GM23338 (cell line): Measurements from ENCODE around the gene SBF1.

Experiments
- EZH2 ChIP-seq: fragments of 200-600 bp; sonication (generic); IDR thresholded peaks from one replicate; pipeline ENCODE4 v1.8.0; 2017; ENCODE audit warnings: antibody characterized with exemption, mild to moderate bottlenecking, low read depth; ENCODE audit not compliant: unreplicated experiment
- EZH2phosphoT487 ChIP-seq: fragments of 200-600 bp; sonication (generic); IDR thresholded peaks from one replicate; pipeline ENCODE4 v1.8.1; 2018; ENCODE audit warnings: antibody characterized with exemption; ENCODE audit not compliant: unreplicated experiment
- JUNB ChIP-seq: IDR thresholded peaks from one replicate; pipeline ENCODE4 v1.6.1; 2016; ENCODE audit warnings: antibody characterized with exemption; ENCODE audit not compliant: unreplicated experiment
- POLR2AphosphoS5 ChIP-seq: IDR thresholded peaks from 2 replicates; pipeline ENCODE4 v1.6.1; 2016; ENCODE audit warnings: antibody characterized with exemption, low read depth
- STAT1 ChIP-seq: IDR thresholded peaks from one replicate; pipeline ENCODE4 v1.6.1; 2016; ENCODE audit warnings: antibody characterized with exemption; ENCODE audit not compliant: unreplicated experiment
- ZNF114 ChIP-seq: fragments of 250-450 bp; sonication (Bioruptor Pico); IDR thresholded peaks from 2 replicates; pipeline ENCODE4 v1.5.0; 2020; ENCODE audit warnings: mild to moderate bottlenecking, moderate library complexity
- ZNF331 ChIP-seq: fragments of 250-450 bp; sonication (Bioruptor Pico); IDR thresholded peaks from 2 replicates; pipeline ENCODE4 v1.5.0; 2020; ENCODE audit warnings: low read depth, mild to moderate bottlenecking, moderate library complexity
- TF ChIP-seq, protein P1 (sequence below), 2 experiments: fragments of 200-600 bp in 1 of 2; sonication (generic) in 1 of 2; conservative IDR thresholded peaks; 2 replicates each; pipeline versions ENCODE4 v1.5.1 to v1.6.1; 2016 to 2017; ENCODE audit warnings: antibody characterized with exemption in 2 of 2, low read depth in 2 of 2, mild to moderate bottlenecking in 2 of 2, moderate library complexity in 1 of 2
- TF ChIP-seq, protein P2 (sequence below): IDR thresholded peaks from one replicate; pipeline ENCODE4 v1.6.1; 2018; ENCODE audit warnings: antibody characterized with exemption; ENCODE audit not compliant: unreplicated experiment
- TF ChIP-seq, protein P3 (sequence below): IDR thresholded peaks from 2 replicates; pipeline ENCODE4 v1.6.1; 2016; ENCODE audit warnings: antibody characterized with exemption

DNA sequence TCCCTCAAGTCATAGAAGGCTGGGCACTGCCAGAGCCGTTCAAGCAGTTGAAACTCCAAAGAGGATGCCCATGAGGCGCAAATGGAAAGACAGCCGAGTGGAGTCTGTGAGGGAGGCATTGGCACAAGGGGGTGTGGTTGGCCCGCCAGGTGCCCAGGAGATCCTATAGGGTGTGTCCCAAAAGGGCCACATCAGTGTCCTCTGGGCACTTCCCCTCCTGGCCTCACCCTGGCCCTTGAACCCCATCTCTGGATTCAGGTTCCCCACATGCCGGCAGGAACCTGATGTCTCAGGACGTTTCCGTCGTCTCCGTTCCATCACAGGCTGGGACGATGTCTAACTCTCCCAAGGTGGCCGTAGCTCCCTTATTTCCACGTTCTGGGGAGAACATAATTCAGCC lies 54.3 kb downstream of the SBF1 start:
- TF ChIP-seq, protein P1, sequence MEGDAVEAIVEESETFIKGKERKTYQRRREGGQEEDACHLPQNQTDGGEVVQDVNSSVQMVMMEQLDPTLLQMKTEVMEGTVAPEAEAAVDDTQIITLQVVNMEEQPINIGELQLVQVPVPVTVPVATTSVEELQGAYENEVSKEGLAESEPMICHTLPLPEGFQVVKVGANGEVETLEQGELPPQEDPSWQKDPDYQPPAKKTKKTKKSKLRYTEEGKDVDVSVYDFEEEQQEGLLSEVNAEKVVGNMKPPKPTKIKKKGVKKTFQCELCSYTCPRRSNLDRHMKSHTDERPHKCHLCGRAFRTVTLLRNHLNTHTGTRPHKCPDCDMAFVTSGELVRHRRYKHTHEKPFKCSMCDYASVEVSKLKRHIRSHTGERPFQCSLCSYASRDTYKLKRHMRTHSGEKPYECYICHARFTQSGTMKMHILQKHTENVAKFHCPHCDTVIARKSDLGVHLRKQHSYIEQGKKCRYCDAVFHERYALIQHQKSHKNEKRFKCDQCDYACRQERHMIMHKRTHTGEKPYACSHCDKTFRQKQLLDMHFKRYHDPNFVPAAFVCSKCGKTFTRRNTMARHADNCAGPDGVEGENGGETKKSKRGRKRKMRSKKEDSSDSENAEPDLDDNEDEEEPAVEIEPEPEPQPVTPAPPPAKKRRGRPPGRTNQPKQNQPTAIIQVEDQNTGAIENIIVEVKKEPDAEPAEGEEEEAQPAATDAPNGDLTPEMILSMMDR (conservative IDR thresholded peaks at IDR 0.05; ENCODE audit: low read depth in 2 of 2): no peak
- TF ChIP-seq POLR2AphosphoS5 (no peak), EZH2 (no peak), EZH2phosphoT487 (no peak), JUNB (no peak), STAT1 (no peak), ZNF114 (CRISPR knock-in tag) (no peak), ZNF331 (CRISPR knock-in tag) (no peak)
- TF ChIP-seq, protein P2, sequence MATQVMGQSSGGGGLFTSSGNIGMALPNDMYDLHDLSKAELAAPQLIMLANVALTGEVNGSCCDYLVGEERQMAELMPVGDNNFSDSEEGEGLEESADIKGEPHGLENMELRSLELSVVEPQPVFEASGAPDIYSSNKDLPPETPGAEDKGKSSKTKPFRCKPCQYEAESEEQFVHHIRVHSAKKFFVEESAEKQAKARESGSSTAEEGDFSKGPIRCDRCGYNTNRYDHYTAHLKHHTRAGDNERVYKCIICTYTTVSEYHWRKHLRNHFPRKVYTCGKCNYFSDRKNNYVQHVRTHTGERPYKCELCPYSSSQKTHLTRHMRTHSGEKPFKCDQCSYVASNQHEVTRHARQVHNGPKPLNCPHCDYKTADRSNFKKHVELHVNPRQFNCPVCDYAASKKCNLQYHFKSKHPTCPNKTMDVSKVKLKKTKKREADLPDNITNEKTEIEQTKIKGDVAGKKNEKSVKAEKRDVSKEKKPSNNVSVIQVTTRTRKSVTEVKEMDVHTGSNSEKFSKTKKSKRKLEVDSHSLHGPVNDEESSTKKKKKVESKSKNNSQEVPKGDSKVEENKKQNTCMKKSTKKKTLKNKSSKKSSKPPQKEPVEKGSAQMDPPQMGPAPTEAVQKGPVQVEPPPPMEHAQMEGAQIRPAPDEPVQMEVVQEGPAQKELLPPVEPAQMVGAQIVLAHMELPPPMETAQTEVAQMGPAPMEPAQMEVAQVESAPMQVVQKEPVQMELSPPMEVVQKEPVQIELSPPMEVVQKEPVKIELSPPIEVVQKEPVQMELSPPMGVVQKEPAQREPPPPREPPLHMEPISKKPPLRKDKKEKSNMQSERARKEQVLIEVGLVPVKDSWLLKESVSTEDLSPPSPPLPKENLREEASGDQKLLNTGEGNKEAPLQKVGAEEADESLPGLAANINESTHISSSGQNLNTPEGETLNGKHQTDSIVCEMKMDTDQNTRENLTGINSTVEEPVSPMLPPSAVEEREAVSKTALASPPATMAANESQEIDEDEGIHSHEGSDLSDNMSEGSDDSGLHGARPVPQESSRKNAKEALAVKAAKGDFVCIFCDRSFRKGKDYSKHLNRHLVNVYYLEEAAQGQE: no peak
- TF ChIP-seq, protein P3, sequence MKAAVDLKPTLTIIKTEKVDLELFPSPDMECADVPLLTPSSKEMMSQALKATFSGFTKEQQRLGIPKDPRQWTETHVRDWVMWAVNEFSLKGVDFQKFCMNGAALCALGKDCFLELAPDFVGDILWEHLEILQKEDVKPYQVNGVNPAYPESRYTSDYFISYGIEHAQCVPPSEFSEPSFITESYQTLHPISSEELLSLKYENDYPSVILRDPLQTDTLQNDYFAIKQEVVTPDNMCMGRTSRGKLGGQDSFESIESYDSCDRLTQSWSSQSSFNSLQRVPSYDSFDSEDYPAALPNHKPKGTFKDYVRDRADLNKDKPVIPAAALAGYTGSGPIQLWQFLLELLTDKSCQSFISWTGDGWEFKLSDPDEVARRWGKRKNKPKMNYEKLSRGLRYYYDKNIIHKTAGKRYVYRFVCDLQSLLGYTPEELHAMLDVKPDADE: no peak
